HEK293T (cell line): ENCODE results near the gene FKBP8.

Source experiments
- NFRKB ChIP-seq: fragments of 450-650 bp; IDR thresholded peaks from 2 replicates; pipeline ENCODE4 v1.6.1; 2016; ENCODE audit warnings: mild to moderate bottlenecking, moderate library complexity
- TARDBP ChIP-seq: fragments of 450-650 bp; IDR thresholded peaks from 2 replicates; pipeline ENCODE4 v1.6.1; 2016

GRCh38 chr19:18538115-18538514, 5.3 kb downstream of the FKBP8 start:
- no peak for TF ChIP-seq TARDBP
- TF ChIP-seq NFRKB = no peak
